Suppressor macrophage treated with lipopolysaccharide for 4 hours (primary cell): Measurements from ENCODE around the gene CT47B1.
"Not testable (repeated sequence)": the region's sequence is repeated elsewhere in the genome, so short reads cannot be mapped to it uniquely, and the experiment has no call there.

Source experiments
- DNase-seq: peaks from one replicate; pipeline ENCODE4 v3.0.0-alpha.2; 2020

Gene CT47B1

DNA sequence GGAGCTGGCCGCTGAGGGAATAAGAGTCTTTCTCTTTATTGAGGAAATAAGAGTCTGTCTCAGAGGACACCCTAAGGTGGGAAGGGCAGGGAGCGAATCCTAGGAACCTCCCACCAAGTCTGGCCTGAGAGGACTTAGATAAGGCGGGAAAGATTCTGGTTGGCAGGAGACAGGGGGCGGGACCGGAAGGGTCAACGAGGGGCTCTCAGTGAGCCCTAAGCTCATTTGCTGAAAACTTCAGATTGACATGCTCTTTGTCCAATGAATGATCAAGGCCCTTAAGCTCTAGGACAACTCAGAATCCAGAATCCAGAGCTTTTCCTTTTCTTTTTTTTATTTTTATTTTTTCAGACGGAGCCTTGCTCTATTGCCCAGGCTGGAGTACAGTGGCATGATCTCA is at the start of gene CT47B1:
Gene CT47B1 (minus strand): TSS at position 101 of the 400 bp plus-strand sequence. CDS start 196 bp downstream, outside the sequence.
- DNase-seq: not testable (repeated sequence)

DNA sequence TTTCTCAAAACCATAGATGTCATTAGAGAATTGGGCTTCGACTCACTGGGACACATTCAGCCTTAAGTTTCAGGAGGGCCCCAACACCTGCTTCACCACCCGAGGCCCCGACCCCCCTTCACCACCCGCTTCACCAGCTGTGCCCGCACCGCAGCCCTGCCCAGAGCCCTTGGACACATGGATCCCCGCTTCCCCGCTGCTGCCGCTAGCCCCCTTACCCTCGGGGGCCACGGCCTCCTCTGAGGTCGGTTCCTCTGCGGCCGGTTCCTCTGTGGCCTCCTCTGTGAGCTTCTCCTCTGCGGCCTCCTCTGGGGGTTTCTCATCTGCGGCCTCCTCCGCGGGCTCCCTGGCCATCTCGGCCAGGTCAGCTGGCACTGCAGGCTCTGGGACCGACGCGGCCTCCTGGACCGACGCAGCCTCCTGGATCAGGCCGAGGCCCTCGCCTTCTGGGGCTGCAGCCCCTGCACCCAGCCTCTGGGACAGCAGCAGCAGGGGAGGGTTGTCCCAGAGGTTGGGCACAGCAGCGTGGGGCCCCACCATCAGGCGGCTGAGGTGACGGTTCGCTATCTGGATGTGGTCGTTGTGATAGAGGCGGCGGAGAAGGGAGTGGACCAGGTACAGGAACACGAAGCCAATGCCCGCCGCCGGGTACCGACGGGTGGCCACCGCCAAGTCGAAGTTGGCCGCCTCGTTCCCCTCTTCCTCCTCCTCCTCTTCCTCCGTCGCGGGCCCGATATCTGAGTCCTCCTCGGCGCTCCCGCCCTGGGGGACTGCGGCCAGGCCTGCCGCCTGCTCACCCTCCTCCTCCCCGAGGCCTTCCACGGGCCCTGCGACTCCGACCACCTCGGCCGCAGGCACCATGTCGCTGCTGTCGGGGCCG is 748 bp downstream of the CT47B1 start:
- no peak for DNase-seq

DNA sequence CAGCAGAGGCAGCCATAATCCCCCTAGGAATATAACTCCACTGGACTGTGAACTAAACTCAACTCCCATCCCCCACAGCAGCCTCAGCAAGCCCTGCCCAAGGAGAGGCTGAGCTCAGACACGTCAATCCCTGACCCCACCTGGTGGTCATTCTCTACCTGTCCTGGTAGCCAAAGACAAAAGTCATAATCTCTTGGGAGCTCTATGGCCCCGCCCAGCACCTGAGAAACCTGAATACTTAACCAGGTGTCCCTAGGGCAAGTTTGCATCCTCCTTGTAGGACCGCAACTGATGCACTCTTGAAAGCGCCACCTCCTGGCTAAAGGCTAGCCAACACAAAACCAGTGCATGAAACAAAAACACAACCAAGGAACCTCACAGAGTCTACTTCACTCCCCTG is 18.4 kb downstream of the CT47B1 start:
- peak; percentile 5 for DNase-seq

DNA sequence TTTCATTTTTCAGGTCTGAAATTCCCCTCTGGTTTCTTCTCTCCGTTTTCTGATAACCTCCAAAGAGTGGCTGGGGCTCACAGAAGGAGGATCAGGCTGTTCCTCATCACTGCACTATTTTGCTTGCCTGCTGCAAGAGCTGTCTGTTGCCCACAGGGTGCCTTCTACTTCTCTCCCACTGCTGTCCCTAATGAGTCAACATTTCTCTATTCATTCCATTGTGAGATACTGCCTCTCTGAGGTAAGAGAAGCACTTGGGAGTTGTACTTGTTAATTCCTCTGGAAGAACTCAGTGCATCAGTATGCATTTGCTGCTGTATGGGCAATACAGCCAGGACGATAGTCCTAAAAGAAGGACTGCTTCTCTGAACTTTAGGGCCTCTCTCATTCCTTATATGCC is 34.8 kb downstream of the CT47B1 start:
- no peak for DNase-seq

DNA sequence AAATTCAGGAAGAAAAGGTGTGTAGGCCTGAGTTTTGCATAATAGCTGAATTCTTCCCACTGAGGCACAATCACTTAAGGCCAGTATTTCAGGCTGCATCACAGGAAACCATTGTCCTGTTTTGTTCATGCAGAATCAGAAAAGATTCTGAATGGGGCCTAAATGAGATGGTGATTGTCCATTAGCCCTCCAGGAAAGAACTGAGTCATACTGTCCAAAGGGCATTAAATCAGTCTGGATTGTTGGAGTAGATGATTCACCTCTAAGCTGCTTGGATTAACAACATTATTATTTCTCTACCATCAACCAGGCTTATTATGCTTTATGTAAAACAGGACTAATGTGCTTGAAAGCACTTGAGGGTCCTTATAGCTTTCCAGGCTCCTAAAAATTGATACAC is 36.2 kb downstream of the CT47B1 start:
- DNase-seq: no peak

DNA sequence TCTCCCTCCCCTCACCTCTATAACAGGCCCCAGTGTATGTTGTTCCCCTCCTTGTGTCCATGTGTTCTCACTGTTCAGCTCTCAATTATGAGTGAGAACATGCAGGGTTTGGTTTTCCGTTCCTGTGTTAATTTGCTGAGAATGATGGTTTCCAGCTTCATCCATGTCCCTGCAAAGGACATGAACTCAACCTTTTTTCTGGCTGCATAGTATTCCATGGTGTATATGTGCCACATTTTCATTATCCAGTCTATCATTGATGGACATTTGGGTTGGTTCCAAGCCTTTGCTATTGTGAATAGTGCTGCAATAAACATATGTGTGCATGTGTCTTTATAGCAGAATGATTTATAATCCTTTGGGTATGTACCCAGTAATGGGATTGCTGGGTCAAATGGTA is 48.5 kb downstream of the CT47B1 start:
- DNase-seq: not testable (repeated sequence)

DNA sequence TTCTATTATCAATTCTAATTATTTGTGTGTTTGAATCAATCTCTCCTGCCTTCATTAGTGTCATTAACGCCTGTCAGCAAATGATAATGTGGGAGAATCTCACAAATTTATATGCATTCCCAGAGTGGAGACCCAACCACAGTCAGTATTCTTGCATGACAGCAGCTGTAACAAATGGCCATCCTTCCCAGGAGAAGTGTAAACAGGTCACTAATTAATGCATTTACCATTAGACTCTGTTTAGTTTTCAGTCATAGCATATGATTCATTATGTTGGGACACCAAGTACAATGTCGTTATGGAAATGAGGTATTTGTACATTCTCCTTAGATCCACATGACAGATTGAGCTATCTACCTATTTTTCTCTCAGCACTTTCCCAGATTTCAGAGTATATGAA is 50.5 kb downstream of the CT47B1 start:
- DNase-seq: no peak

DNA sequence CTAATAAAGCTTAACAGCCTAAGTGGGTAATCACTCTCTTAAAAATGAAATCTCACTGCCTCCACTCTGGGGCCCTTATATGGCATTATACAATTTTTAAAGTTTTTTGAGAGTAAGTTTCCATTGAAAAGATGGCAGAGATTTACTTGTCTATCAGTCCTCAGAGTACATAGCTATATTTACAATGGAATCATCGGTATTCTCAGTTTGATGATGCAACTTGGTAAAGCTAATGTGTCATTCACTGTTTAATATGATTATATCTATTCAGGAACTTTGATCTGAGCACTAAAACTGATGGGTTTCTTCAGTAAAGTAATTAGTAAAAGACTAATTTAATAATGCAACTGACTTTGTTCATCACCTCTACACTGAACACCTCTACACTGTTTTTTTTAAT is 51.6 kb downstream of the CT47B1 start:
- no peak for DNase-seq

DNA sequence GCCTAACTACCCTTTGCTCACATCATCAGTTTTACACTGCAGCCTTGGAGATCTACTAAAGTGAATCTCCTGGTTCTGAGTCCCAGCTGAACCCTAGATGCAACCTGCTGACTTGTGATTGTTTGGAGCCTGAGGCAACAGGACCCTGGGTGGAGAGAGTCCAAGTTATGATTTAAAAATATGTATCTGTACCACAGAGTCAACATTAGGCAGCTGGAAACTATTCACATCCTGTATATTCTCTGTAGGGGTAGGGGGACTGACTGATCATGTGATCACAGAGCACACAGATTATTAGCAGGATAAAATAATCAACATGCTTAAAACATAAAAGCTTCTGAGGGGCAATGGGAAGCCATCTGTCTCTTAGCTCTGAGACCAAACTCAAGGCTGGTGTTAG is 52.1 kb downstream of the CT47B1 start:
- DNase-seq: no peak
